Measurements from ENCODE around the gene TNFRSF8.

TNFRSF8 gene

DNA sequence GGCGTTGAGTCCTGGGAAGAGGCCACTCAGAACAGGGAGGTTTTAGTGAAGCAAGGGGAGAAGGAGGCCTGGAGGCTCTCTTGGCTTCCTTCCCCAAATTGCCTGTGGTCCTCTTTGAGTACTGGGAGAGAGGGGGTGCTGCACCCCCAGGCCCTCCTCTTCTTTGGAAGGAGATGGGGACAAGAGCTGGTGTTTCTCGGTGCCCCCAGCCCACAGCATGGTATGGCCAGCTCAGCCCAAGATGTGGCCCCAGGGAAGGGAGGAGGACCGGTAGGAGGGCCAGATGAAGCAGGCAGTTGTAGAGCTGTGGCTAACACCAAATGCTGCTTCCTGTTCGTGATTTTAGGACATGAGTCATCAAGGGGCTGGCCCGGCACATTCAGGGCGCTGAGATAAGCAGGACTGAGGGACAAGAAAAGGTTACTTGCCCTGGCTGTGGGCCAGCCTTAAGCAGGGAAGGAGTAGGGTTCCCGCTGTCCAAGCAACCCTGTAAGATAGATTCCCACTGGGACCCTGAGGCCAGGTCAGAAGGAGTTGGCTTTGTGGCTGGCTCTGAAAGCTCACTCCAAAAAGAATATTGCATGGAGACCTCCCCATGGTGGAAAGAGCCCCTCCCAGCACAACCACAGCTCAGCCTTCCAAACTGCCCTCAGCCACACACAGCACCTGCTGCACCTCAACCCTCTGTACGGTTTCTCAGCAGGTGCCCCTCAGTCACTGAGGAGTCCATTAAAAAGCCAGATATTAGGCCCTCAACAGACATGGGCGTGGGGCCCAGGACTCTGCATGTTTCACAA lies 98.8 kb downstream of the TNFRSF8 start:
- TF ChIP-seq CTCF (IDR thresholded peaks at IDR 0.05; ENCODE audit: control insufficient read depth, insufficient read depth, low read depth, low read length, missing control alignments): no peak
- H3K4me3 ChIP-seq (ENCODE audit: control insufficient read depth, low read depth, low read length): no peak overlapping the region
- peak; percentile 59 for DNase-seq (ENCODE audit: low read depth)

DNA sequence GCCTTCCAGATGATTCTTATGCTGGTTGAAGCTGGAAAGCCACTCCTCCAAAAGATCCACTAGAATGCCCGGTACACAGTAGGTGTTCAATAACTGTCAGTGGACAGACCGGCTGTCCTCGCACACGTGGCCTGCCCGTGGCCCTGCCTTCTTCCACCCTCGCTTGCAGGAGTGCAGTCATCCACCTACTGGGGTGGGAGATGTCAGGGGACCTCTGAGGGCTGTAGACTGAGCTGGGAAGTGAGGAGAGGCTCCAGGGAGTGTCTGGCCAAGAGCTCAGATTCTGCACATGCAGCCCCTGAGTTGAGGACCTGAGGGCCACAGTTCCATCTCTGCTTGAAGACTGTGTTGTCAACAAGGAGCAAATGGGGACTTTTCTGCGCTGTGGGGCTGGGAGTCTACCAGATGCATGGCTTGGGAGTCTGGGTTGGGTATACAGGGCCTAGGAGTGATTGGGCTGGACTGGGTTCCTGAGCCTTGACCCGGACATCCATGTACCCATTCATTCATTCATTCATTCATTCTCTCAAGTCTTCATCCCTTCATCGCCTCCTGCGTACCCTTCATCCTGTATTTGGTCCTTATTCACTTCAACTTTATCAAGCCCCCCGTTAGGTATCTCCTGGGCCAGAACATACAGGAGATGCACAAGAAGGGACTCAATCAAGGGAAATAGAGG lies 99.5 kb downstream of the TNFRSF8 start:
- no peak overlapping the region for H3K4me3 ChIP-seq (ENCODE audit: control insufficient read depth, low read depth, low read length)
- DNase-seq (ENCODE audit: low read depth): no peak
- no peak for TF ChIP-seq CTCF (IDR thresholded peaks at IDR 0.05; ENCODE audit: control insufficient read depth, insufficient read depth, low read depth, low read length, missing control alignments)

- no peak for DNase-seq (ENCODE audit: low read depth)
- no peak overlapping the region for H3K4me3 ChIP-seq (ENCODE audit: control insufficient read depth, low read depth, low read length)
- TF ChIP-seq CTCF (IDR thresholded peaks at IDR 0.05; ENCODE audit: control insufficient read depth, insufficient read depth, low read depth, low read length, missing control alignments): no peak
Measured at GRCh38 chr1:12163210-12163609, 100.1 kb downstream of the TNFRSF8 start.

DNA sequence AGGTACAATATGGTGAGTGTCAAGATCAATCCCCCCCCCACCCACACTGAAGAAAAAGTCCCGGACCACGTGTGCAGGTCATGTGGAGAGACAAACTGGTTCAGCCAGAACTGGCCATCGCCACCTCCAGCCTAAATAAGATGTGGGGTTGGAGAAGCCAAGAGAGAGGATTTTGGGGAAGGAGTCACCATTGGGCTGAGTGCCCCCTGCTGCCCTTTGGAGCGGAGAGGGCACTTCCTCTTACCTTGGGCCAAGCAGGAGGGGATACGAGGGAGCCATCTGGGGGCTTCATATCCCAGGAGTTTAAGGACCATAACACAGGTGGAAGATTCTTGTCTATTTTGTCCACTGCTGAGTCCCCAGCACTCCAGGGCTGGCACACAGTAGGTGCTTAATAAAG lies 101.1 kb downstream of the TNFRSF8 start:
- TF ChIP-seq CTCF (IDR thresholded peaks at IDR 0.05; ENCODE audit: control insufficient read depth, insufficient read depth, low read depth, low read length, missing control alignments): no peak
- DNase-seq (ENCODE audit: low read depth): no peak
- no peak overlapping the region for H3K4me3 ChIP-seq (ENCODE audit: control insufficient read depth, low read depth, low read length)

- DNase-seq (ENCODE audit: low read depth): no peak
- H3K4me3 ChIP-seq (ENCODE audit: control insufficient read depth, low read depth, low read length): no peak overlapping the region
- no peak for TF ChIP-seq CTCF (IDR thresholded peaks at IDR 0.05; ENCODE audit: control insufficient read depth, insufficient read depth, low read depth, low read length, missing control alignments)
Measured at GRCh38 chr1:12165342-12165741, 102.2 kb downstream of the TNFRSF8 start.

- H3K4me3 ChIP-seq (ENCODE audit: control insufficient read depth, low read depth, low read length): peak within 1 kb of the TSS; percentile 50
- no peak for DNase-seq (ENCODE audit: low read depth)
- no peak for TF ChIP-seq CTCF (IDR thresholded peaks at IDR 0.05; ENCODE audit: control insufficient read depth, insufficient read depth, low read depth, low read length, missing control alignments)
Measured at GRCh38 chr1:12166834-12167492, 103.9 kb downstream of the TNFRSF8 start, which contains the start of gene TNFRSF1B. Gene TNFRSF1B (plus strand): TSS chr1:12166991. CDS start chr1:12167092, 101 bp downstream.

Measured in AG09309 (cell line).